Left ventricle myocardium inferior (tissue), 1 donor: ENCODE data around the gene MS4A6E. TPM values are rescaled to one million over a fixed set of nuclear protein-coding genes. Genes with fewer than 3 reads are reported as not detected.

Source experiments
- DNase-seq: peaks from one replicate; pipeline ENCODE4 v3.0.0-alpha.2; 2020
- H3K27ac ChIP-seq: fragments of 200-600 bp; replicated peaks from 2 replicates; pipeline ENCODE4 v1.8.0; 2021
- H3K27me3 ChIP-seq: fragments of 200-600 bp; 2 replicates; pipeline ENCODE4 v1.8.0; 2021; ENCODE audit warnings: low read depth
- H3K36me3 ChIP-seq: fragments of 200-600 bp; 2 replicates; pipeline ENCODE4 v1.8.0; 2021
- H3K4me1 ChIP-seq: fragments of 200-600 bp; 2 replicates; pipeline ENCODE4 v1.8.0; 2021
- H3K4me3 ChIP-seq: fragments of 200-600 bp; 2 replicates; pipeline ENCODE4 v1.8.0; 2021; ENCODE audit warnings: mild to moderate bottlenecking, moderate library complexity
- H3K9me3 ChIP-seq: fragments of 200-600 bp; replicated peaks from 2 replicates; pipeline ENCODE4 v1.8.0; 2021
- CTCF ChIP-seq: fragments of 200-600 bp; IDR thresholded peaks from 2 replicates; pipeline ENCODE4 v1.8.0; 2021; ENCODE audit warnings: antibody characterized with exemption, mild to moderate bottlenecking, borderline replicate concordance
- intact Hi-C: fragments of 100-400 bp; cut with micrococcal nuclease; formaldehyde crosslinking; loops from one replicate; pipeline ENCODE4 v1.11.0; 2022
- total RNA-seq: library from RNA; stranded (reverse); fragmentation: NEBNext Ultra II Directional; extraction: Animal tissue kit (Norgen Biotek cat#: 25700); gene quantifications from one replicate; pipeline ENCODE4 v1.2.1, GENCODE V29; 2021
- donor health status: DM: no; HTN: yes; CAD: no; lungs with severe emphysema.

The MS4A6E gene
- total RNA-seq, 1 donor from 2014 or later = not detected

DNA sequence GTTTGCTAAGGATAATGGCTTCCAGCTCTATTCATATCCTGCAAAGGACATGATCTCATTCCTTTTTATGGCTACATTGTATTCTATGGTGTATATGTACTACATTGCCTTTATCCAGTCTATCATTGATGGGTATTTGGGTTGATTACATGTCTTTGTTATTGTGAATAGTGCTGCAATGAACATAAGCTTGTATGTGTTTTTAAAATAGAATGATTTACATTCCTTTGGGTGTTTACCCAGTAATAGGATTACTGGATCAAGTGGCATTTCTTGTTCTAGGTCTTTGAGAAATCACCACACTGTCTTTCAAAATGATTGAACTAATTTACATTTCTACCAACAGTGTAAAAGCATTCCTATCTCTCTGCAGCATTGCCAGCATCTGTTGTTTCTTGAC lies 6.0 kb upstream of the MS4A6E start:
- TF ChIP-seq CTCF = no peak

DNA sequence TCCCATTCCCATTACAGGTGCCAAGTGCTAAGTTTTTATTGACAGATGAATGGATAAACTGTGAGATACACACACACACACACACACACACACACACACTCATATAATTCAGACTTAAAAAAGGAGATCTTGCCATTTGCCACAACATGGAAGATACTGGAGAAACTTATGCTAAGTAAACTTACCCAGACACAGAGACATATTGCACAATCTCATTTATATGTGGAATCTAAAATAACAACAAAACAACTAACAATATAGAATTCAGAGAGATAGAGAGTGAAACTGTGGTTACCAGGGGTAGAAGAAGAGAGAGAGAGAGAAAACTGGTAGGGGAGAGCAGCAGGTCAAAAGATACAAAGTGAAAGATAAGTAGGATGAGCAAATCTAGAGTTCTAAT lies 1.4 kb downstream of the MS4A6E start:
- peaks cover 63% of the 10 kb centered on the region for H3K9me3 ChIP-seq
- H3K36me3 ChIP-seq = no peaks in the 10 kb centered on the region
- no peak for TF ChIP-seq CTCF
- no peak overlapping the region for H3K27ac ChIP-seq
- DNase-seq = no peak
- intact Hi-C loops = no loop called here
- no peaks in the 10 kb centered on the region for H3K4me1 ChIP-seq
- no peak overlapping the region for H3K4me3 ChIP-seq
- H3K27me3 ChIP-seq = no peaks in the 10 kb centered on the region

More for the DNA sequence above, 6.0 kb upstream of the MS4A6E start:
- Histone ChIP-seq H3K4me3 (no peak overlapping the region), H3K4me1 (no peaks in the 10 kb centered on the region), H3K27me3 (no peaks in the 10 kb centered on the region), H3K36me3 (no peaks in the 10 kb centered on the region), H3K9me3 (peaks cover 65% of the 10 kb centered on the region), H3K27ac (no peak overlapping the region)
- intact Hi-C loops = no loop called here
- no peak for DNase-seq

DNA sequence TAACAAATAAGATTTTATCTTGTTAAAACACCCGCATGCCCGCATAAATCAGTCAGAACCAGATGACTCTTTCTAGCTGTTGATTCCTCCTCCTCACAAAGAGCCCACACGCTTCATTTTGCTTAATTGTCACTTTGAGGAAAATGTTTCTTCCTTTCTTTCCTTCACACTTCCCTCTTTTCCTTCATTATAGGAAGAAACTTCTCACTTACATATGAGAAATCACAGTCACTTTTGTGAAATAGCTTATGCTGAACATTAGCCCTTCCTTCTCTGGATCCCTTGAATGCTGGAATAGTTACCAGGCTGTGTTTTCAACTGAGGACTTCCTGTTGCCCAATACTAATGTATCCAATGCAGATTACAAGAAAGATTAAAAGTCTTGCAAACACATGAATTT lies 5.8 kb downstream of the MS4A6E start:
- TF ChIP-seq CTCF = no peak
- H3K4me1 ChIP-seq = no peaks in the 10 kb centered on the region
- H3K27me3 ChIP-seq = no peaks in the 10 kb centered on the region
- intact Hi-C loops = no loop called here
- H3K4me3 ChIP-seq = no peak overlapping the region
- no peak overlapping the region for H3K27ac ChIP-seq
- no peaks in the 10 kb centered on the region for H3K36me3 ChIP-seq
- DNase-seq = no peak
- peaks cover 34% of the 10 kb centered on the region for H3K9me3 ChIP-seq

- Histone ChIP-seq H3K36me3 (no peaks in the 10 kb centered on the region), H3K27me3 (no peaks in the 10 kb centered on the region), H3K4me1 (no peaks in the 10 kb centered on the region), H3K27ac (no peak overlapping the region), H3K9me3 (peaks cover 22% of the 10 kb centered on the region), H3K4me3 (no peak overlapping the region)
- intact Hi-C loops = no loop called here
- DNase-seq = no peak
- TF ChIP-seq CTCF = peak; percentile 70
These were observed 7.1 kb downstream of the MS4A6E start for GRCh38 chr11:60334005-60334620.

DNA sequence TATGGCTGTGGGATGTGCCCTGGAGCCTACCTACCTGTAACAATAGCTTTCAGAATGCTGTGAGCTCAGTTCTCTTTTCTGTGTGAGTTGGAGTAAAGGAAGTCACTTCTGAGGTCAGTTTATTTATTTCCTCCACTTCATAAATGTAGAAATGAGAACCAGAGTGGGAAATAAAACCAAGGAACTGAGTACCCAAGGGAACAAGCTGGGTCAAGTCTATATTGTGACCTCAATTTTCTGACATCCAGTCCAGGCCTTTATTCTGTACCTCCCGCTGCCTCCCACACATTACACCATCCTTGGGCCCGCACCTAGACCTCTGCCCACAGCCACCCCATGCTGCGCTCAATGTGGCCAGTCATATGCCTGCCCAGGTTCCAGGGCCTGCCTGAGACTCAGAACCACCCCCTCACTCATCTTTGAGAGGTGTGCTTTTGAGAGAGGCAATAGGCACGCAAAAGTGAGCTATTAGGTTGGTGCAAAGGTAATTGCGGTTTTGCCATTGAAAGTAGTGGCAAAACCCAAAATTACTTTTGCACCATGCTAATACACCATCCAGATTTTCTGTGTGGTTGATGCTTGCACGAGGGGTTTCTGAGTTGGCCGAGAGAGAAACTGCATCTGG lies 9.8 kb downstream of the MS4A6E start:
- H3K4me1 ChIP-seq = no peaks in the 10 kb centered on the region
- no peaks in the 10 kb centered on the region for H3K36me3 ChIP-seq
- H3K9me3 ChIP-seq = no peaks in the 10 kb centered on the region
- no peak for TF ChIP-seq CTCF
- no peak overlapping the region for H3K27ac ChIP-seq
- H3K4me3 ChIP-seq = no peak overlapping the region
- intact Hi-C loops = no loop called here
- DNase-seq = no peak
- H3K27me3 ChIP-seq = no peaks in the 10 kb centered on the region
